HFFc6 (cell line): Measurements from ENCODE around the gene C12orf42. TPM values are rescaled to one million over a fixed set of nuclear protein-coding genes. Genes with fewer than 3 reads are reported as not detected.

Experiments
- DNase-seq: peaks from one replicate; pipeline ENCODE4 v3.0.0-alpha.2; 2018
- H3K27ac Mint-ChIP-seq: 2 replicates; pipeline ENCODE4 v1.8.0; 2020; ENCODE audit warnings: mild to moderate bottlenecking, mixed read lengths
- H3K27me3 Mint-ChIP-seq: 2 replicates; pipeline ENCODE4 v1.8.0; 2021; ENCODE audit warnings: mild to moderate bottlenecking, moderate library complexity, mixed read lengths; ENCODE audit not compliant: insufficient read depth
- H3K36me3 Mint-ChIP-seq: 2 replicates; pipeline ENCODE4 v1.8.0; 2021; ENCODE audit warnings: low read depth, mixed read lengths
- H3K4me1 Mint-ChIP-seq: 2 replicates; pipeline ENCODE4 v1.8.0; 2020; ENCODE audit warnings: low read depth, mixed read lengths
- H3K4me3 Mint-ChIP-seq: 2 replicates; pipeline ENCODE4 v1.8.0; 2020; ENCODE audit warnings: mild to moderate bottlenecking, moderate library complexity, mixed read lengths
- H3K9me3 Mint-ChIP-seq: 2 replicates; pipeline ENCODE4 v1.8.0; 2020; ENCODE audit warnings: mild to moderate bottlenecking, mixed read lengths
- total RNA-seq, 6 experiments: library from RNA; stranded (reverse); fragmentation: NEBNext Ultra II Directional; extraction: Animal tissue kit (Norgen Biotek cat#: 25700); gene quantifications; 2 replicates in 1 of 6; 3 replicates in 5 of 6; pipeline ENCODE4 v1.2.3, GENCODE V29; 2021
- TF ChIP-seq, protein P1 (sequence below): fragments of 200-600 bp; sonication (generic); IDR thresholded peaks from 2 replicates; pipeline ENCODE4 v1.5.0; 2021; ENCODE audit warnings: antibody characterized with exemption, mild to moderate bottlenecking

C12orf42 gene
- total RNA-seq, 6 experiments from 2014 or later: not detected

- H3K36me3 Mint-ChIP-seq: no peaks in the 10 kb centered on the region
- no peak overlapping the region for H3K4me3 Mint-ChIP-seq
- no peak for DNase-seq
- H3K27me3 Mint-ChIP-seq: no peaks in the 10 kb centered on the region; the same call in 1 of the 2 replicates
- no peaks in the 10 kb centered on the region for H3K4me1 Mint-ChIP-seq
- peaks cover 34% of the 10 kb centered on the region for H3K9me3 Mint-ChIP-seq
- TF ChIP-seq, protein P1, sequence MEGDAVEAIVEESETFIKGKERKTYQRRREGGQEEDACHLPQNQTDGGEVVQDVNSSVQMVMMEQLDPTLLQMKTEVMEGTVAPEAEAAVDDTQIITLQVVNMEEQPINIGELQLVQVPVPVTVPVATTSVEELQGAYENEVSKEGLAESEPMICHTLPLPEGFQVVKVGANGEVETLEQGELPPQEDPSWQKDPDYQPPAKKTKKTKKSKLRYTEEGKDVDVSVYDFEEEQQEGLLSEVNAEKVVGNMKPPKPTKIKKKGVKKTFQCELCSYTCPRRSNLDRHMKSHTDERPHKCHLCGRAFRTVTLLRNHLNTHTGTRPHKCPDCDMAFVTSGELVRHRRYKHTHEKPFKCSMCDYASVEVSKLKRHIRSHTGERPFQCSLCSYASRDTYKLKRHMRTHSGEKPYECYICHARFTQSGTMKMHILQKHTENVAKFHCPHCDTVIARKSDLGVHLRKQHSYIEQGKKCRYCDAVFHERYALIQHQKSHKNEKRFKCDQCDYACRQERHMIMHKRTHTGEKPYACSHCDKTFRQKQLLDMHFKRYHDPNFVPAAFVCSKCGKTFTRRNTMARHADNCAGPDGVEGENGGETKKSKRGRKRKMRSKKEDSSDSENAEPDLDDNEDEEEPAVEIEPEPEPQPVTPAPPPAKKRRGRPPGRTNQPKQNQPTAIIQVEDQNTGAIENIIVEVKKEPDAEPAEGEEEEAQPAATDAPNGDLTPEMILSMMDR: no peak
- H3K27ac Mint-ChIP-seq: no peak overlapping the region
Measured at GRCh38 chr12:103422328-103422727, 73.4 kb downstream of the C12orf42 start.

DNA sequence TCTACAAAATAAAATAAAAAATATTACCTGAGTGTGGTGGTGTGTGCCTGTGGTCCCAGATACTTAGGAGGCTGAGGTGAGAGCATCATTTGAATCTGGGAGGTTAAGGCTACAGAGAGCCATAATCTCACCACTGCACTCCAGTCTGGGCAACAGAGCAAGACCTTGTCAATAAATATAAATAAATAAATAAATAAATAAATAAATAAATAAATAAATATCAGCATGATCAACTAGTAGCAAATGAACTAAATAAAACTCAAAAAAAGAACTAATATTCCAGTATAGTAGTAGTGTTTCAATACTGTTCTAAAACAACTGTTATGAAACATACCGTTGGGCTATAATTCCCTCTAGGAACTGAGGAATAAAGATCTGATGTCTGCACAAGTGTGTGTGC is 74.4 kb downstream of the C12orf42 start:
- no peaks in the 10 kb centered on the region; the same call in 1 of the 2 replicates for H3K27me3 Mint-ChIP-seq
- TF ChIP-seq, protein P1: no peak

GRCh38 chr12:103415681-103416080 is 80.1 kb downstream of the C12orf42 start:
- H3K4me1 Mint-ChIP-seq: no peaks in the 10 kb centered on the region
- H3K36me3 Mint-ChIP-seq: no peaks in the 10 kb centered on the region
- no peak overlapping the region for H3K27ac Mint-ChIP-seq
- DNase-seq: no peak
- no peaks in the 10 kb centered on the region; the same call in 1 of the 2 replicates for H3K27me3 Mint-ChIP-seq
- H3K9me3 Mint-ChIP-seq: peaks cover 22% of the 10 kb centered on the region
- no peak overlapping the region for H3K4me3 Mint-ChIP-seq
- TF ChIP-seq, protein P1: no peak

More for the DNA sequence above, 74.4 kb downstream of the C12orf42 start:
- no peak for DNase-seq
- H3K4me3 Mint-ChIP-seq: no peak overlapping the region
- no peak overlapping the region for H3K27ac Mint-ChIP-seq
- H3K9me3 Mint-ChIP-seq: peaks cover 33% of the 10 kb centered on the region
- no peaks in the 10 kb centered on the region for H3K36me3 Mint-ChIP-seq
- no peaks in the 10 kb centered on the region for H3K4me1 Mint-ChIP-seq

DNA sequence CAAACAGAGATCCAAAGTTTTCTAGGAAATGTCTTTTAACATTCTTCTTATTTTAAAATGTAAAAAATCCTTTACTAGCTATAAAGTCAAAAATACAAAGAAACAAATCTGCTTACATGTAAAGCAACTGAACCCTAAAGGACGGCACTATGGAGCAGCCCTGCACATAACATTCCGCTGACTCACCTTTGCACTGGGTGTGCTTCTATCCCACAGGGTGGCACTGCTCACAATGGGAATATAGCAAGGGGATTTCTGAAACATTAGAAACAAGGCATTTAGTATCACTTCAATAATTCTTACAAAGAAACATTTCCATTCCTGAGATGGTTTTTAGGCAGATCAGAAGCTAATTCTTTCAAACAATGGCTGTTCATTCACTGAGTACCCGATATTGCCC is 94.3 kb downstream of the C12orf42 start:
- DNase-seq: no peak

DNA sequence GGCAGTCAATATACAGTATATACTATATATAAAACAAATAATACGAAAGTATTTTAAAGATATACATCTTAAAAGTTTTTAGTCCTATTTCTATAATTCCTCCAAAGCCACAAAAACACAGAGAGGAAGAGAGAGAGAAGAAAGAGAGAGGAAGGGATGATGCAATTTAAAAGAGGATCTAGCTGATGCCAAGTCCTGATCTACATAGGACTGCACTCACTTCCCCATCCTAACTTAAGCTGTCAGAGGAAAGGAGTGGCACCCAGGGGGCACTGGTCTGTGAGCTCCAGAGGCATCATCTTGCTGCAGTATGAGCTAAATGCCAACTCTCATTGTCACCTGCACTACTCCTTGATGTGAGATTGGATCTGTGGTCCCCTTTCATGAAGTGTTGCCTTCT is 95.8 kb downstream of the C12orf42 start:
- H3K36me3 Mint-ChIP-seq: no peaks in the 10 kb centered on the region
- H3K4me1 Mint-ChIP-seq: no peaks in the 10 kb centered on the region
- peaks cover 3% of the 10 kb centered on the region; the same call in 1 of the 2 replicates for H3K27me3 Mint-ChIP-seq
- DNase-seq: no peak
- H3K27ac Mint-ChIP-seq: no peak overlapping the region
- H3K4me3 Mint-ChIP-seq: no peak overlapping the region
- peaks cover 51% of the 10 kb centered on the region for H3K9me3 Mint-ChIP-seq
- TF ChIP-seq, protein P1: no peak

More for the DNA sequence above, 94.3 kb downstream of the C12orf42 start:
- Mint-ChIP-seq H3K4me3 (no peak overlapping the region), H3K36me3 (no peaks in the 10 kb centered on the region), H3K9me3 (peaks cover 50% of the 10 kb centered on the region), H3K27ac (no peak overlapping the region), H3K27me3 (peaks cover 2% of the 10 kb centered on the region; the same call in 1 of the 2 replicates), H3K4me1 (no peaks in the 10 kb centered on the region)
- TF ChIP-seq, protein P1: no peak

DNA sequence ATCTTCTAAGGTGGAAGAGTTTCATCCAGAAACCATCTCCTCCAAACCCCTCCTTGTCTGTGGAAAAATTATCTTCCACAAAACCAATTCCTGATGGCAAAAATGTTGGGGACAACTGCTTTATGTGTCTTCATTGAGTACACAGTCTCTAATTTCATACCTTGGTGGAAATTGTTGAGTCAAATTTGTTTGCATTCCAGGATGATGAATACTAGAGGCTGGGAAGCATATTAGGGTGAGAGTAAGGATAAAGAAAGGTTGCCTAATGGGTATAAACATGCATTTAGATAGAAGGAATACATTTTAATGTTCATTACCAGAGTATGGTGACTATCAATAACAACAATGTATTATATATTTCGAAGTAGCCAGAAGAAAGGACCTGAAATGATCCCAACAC is 98.2 kb downstream of the C12orf42 start:
- no peaks in the 10 kb centered on the region for H3K4me1 Mint-ChIP-seq
- peaks cover 3% of the 10 kb centered on the region; the same call in 1 of the 2 replicates for H3K27me3 Mint-ChIP-seq
- DNase-seq: no peak
- H3K27ac Mint-ChIP-seq: no peak overlapping the region
- no peak overlapping the region for H3K4me3 Mint-ChIP-seq
- no peaks in the 10 kb centered on the region for H3K36me3 Mint-ChIP-seq
- peaks cover 57% of the 10 kb centered on the region for H3K9me3 Mint-ChIP-seq
- TF ChIP-seq, protein P1: no peak
